ENCODE measurements around the gene NADSYN1. TPM values are rescaled to one million over a fixed set of nuclear protein-coding genes. Genes with fewer than 3 reads are reported as not detected.

The NADSYN1 gene
- total RNA-seq, 2 donors from 2014 or later = 45.7 to 71.2 TPM

GRCh38 chr11:71437879-71438278 is 15.1 kb upstream of the NADSYN1 start:
- H3K4me1 ChIP-seq = no peaks in the 10 kb centered on the region
- H3K4me3 ChIP-seq = no peak overlapping the region
- no peak for DNase-seq
- TF ChIP-seq POLR2A (IDR thresholded peaks at IDR 0.05) (no peak), CTCF (IDR thresholded peaks at IDR 0.05) (no peak)
- peaks cover 0 to 4% of the 10 kb centered on the region in 2 donors for H3K36me3 ChIP-seq (replicated peaks in 1 of 2; ENCODE audit: insufficient read depth in 1 of 2, low read depth in 2 of 2)
- no peaks in the 10 kb centered on the region for H3K9me3 ChIP-seq
- intact Hi-C loops (cut with DNase I) = no loop called here
- no peak for ATAC-seq
- H3K27me3 ChIP-seq = no peaks in the 10 kb centered on the region
- H3K27ac ChIP-seq = no peak overlapping the region
- 70 to 85% methylated on average over 5 to 13 of the region's 13 CpGs for WGBS, 2 donors

- ATAC-seq (no peak), DNase-seq (no peak)
- no peak overlapping the region for H3K27ac ChIP-seq
- H3K4me3 ChIP-seq = no peak overlapping the region
- H3K36me3 ChIP-seq (replicated peaks in 1 of 2; ENCODE audit: insufficient read depth in 1 of 2, low read depth in 2 of 2) = peaks cover 2 to 4% of the 10 kb centered on the region in 2 donors
- intact Hi-C loops (cut with DNase I) = no loop called here
- TF ChIP-seq POLR2A (IDR thresholded peaks at IDR 0.05) (no peak), CTCF (IDR thresholded peaks at IDR 0.05) (no peak)
- WGBS, 2 donors = 92 to 97% methylated on average over 18 to 19 of the region's 19 CpGs
- no peaks in the 10 kb centered on the region for H3K4me1 ChIP-seq
- no peaks in the 10 kb centered on the region for H3K27me3 ChIP-seq
- H3K9me3 ChIP-seq = no peaks in the 10 kb centered on the region
These were observed 14.4 kb upstream of the NADSYN1 start for GRCh38 chr11:71438650-71439049.

- H3K4me1 ChIP-seq = no peaks in the 10 kb centered on the region
- H3K27ac ChIP-seq = no peak overlapping the region
- DNase-seq (no peak), ATAC-seq (no peak)
- no peak overlapping the region for H3K4me3 ChIP-seq
- H3K9me3 ChIP-seq = no peaks in the 10 kb centered on the region
- no peaks in the 10 kb centered on the region for H3K27me3 ChIP-seq
- peaks cover 4% of the 10 kb centered on the region in 2 donors for H3K36me3 ChIP-seq (replicated peaks in 1 of 2; ENCODE audit: insufficient read depth in 1 of 2, low read depth in 2 of 2)
- WGBS, 2 donors = 94 to 96% methylated on average over 6 of the region's 6 CpGs
- no peak for TF ChIP-seq POLR2A (IDR thresholded peaks at IDR 0.05)
- TF ChIP-seq CTCF (IDR thresholded peaks at IDR 0.05) = no peak
- intact Hi-C loops (cut with DNase I) = no loop called here
These were observed 12.8 kb upstream of the NADSYN1 start for GRCh38 chr11:71440021-71440755.

- intact Hi-C loops (cut with DNase I) = no loop called here
- TF ChIP-seq CTCF (IDR thresholded peaks at IDR 0.05) = no peak
- TF ChIP-seq POLR2A (IDR thresholded peaks at IDR 0.05) = no peak
- WGBS, 2 donors = 94 to 98% methylated on average over 11 of the region's 11 CpGs
- Histone ChIP-seq H3K27ac (no peak overlapping the region), H3K9me3 (no peaks in the 10 kb centered on the region), H3K4me1 (no peaks in the 10 kb centered on the region), H3K4me3 (no peak overlapping the region), H3K27me3 (no peaks in the 10 kb centered on the region), H3K36me3 (replicated peaks in 1 of 2; ENCODE audit: insufficient read depth in 1 of 2, low read depth in 2 of 2) (peaks cover 4% of the 10 kb centered on the region in 2 donors)
- ATAC-seq (no peak), DNase-seq (no peak)
These were observed 11.8 kb upstream of the NADSYN1 start for GRCh38 chr11:71441251-71441650.

GRCh38 chr11:71442123-71442522 is 10.9 kb upstream of the NADSYN1 start:
- DNase-seq (no peak), ATAC-seq (no peak)
- H3K9me3 ChIP-seq = no peaks in the 10 kb centered on the region
- no peak overlapping the region for H3K27ac ChIP-seq
- 85 to 87% methylated on average over 7 to 8 of the region's 8 CpGs for WGBS, 2 donors
- peaks cover 4% of the 10 kb centered on the region in 2 donors for H3K36me3 ChIP-seq (replicated peaks in 1 of 2; ENCODE audit: insufficient read depth in 1 of 2, low read depth in 2 of 2)
- TF ChIP-seq CTCF (IDR thresholded peaks at IDR 0.05) = no peak
- TF ChIP-seq POLR2A (IDR thresholded peaks at IDR 0.05) = no peak
- no peaks in the 10 kb centered on the region for H3K27me3 ChIP-seq
- no peak overlapping the region for H3K4me3 ChIP-seq
- H3K4me1 ChIP-seq = peaks cover 5% of the 10 kb centered on the region
- intact Hi-C loops (cut with DNase I) = no loop called here

All from body of pancreas (tissue), 4 donors.